OCI-LY7 (cell line): ENCODE results near the gene THOC7.

Experiments
- EZH2phosphoT487 ChIP-seq: fragments of 200-600 bp; sonication (generic); IDR thresholded peaks from 2 replicates; pipeline ENCODE4 v1.6.1; 2018; ENCODE audit warnings: low read depth, borderline replicate concordance, mild to moderate bottlenecking, mixed run types, antibody characterized with exemption, low read length, moderate library complexity, mixed read lengths
- TF ChIP-seq, protein P1 (sequence below): fragments of 200-600 bp; sonication (generic); conservative IDR thresholded peaks from 2 replicates; pipeline ENCODE4 v1.5.1; 2014; ENCODE audit warnings: mild to moderate bottlenecking, antibody characterized with exemption, low read length, moderate library complexity, mixed read lengths

DNA sequence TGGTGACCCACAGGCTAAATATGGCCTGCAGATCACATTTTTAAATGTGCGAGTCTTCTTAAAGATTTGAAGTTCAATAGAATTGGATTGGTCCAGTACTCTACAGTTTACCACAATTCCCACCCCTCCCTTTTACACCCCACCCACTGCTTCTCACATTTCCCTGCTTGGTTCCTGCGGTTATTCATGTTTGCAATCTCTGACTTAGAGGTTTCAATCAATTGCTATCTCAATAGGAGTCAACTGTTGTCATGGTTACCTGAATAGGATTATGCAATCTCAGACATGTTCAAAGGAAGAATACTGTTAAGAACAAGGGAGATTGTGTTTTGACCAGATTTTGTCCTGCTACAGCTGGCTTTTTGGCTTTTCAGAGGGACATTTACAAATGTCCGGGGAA, 49.4 kb downstream of the THOC7 start:
- TF ChIP-seq, protein P1, sequence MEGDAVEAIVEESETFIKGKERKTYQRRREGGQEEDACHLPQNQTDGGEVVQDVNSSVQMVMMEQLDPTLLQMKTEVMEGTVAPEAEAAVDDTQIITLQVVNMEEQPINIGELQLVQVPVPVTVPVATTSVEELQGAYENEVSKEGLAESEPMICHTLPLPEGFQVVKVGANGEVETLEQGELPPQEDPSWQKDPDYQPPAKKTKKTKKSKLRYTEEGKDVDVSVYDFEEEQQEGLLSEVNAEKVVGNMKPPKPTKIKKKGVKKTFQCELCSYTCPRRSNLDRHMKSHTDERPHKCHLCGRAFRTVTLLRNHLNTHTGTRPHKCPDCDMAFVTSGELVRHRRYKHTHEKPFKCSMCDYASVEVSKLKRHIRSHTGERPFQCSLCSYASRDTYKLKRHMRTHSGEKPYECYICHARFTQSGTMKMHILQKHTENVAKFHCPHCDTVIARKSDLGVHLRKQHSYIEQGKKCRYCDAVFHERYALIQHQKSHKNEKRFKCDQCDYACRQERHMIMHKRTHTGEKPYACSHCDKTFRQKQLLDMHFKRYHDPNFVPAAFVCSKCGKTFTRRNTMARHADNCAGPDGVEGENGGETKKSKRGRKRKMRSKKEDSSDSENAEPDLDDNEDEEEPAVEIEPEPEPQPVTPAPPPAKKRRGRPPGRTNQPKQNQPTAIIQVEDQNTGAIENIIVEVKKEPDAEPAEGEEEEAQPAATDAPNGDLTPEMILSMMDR: no peak
- no peak for TF ChIP-seq EZH2phosphoT487
